ENCODE data around the gene TMA7B. TPM values are rescaled to one million over a fixed set of nuclear protein-coding genes. Genes with fewer than 3 reads are reported as not detected.

Gene TMA7B
- total RNA-seq, 2 donors from 2014 or later: 0.29 TPM; not detected in 1

Other genes starting within 250 kb of the TMA7B start
- not detected for gene ENTHD1, start 66.6 kb upstream of the TMA7B start, total RNA-seq
- 1 to 10 TPM; 2.0 to 4.1 TPM for gene GRAP2, start 59.3 kb upstream of the TMA7B start, total RNA-seq
- gene FAM83F, start 34.6 kb downstream of the TMA7B start, total RNA-seq: under 1 TPM in 1 of 2 donors, not detected in 1; 0.42 TPM
- gene TNRC6B, start 217.5 kb downstream of the TMA7B start, total RNA-seq: 10 to 100 TPM; 44.3 to 44.9 TPM

Measured in posterior vena cava (tissue), 2 donors.